ENCODE data around the gene CC2D2B.
"Not testable (repeated sequence)": the region's sequence is repeated elsewhere in the genome, so short reads cannot be mapped to it uniquely, and the experiment has no call there.

The CC2D2B gene

DNA sequence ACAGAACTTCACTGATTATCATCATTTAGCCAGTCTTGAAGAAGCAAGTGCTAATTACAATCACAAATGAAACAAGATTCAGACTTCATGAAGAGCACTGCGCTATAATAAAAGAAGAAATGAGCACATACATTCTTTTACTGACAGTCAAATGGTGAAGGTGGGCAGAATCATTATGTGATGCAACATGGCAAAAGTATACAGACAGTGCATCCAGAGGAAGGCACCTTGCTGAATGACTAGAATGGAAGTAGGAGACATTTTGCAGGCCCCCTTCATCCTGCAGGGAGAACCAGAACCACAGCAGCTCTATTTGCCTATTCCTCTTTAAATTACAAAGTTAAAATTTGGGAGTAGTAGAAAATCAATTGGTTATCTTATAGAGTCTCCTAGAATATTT, 31.0 kb upstream of the CC2D2B start:
- no peak overlapping the region for H3K4me3 Mint-ChIP-seq
- H3K27ac Mint-ChIP-seq: no peak overlapping the region
- peaks cover 88% of the 10 kb centered on the region for H3K36me3 Mint-ChIP-seq (ENCODE audit: low read depth)
- peaks cover 19% of the 10 kb centered on the region for H3K9me3 Mint-ChIP-seq
- TF ChIP-seq, protein P1, sequence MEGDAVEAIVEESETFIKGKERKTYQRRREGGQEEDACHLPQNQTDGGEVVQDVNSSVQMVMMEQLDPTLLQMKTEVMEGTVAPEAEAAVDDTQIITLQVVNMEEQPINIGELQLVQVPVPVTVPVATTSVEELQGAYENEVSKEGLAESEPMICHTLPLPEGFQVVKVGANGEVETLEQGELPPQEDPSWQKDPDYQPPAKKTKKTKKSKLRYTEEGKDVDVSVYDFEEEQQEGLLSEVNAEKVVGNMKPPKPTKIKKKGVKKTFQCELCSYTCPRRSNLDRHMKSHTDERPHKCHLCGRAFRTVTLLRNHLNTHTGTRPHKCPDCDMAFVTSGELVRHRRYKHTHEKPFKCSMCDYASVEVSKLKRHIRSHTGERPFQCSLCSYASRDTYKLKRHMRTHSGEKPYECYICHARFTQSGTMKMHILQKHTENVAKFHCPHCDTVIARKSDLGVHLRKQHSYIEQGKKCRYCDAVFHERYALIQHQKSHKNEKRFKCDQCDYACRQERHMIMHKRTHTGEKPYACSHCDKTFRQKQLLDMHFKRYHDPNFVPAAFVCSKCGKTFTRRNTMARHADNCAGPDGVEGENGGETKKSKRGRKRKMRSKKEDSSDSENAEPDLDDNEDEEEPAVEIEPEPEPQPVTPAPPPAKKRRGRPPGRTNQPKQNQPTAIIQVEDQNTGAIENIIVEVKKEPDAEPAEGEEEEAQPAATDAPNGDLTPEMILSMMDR (IDR thresholded peaks at IDR 0.05): no peak
- H3K4me1 Mint-ChIP-seq: no peaks in the 10 kb centered on the region
- DNase-seq: no peak
- no peaks in the 10 kb centered on the region for H3K27me3 Mint-ChIP-seq (ENCODE audit: low read depth, poor library complexity)

DNA sequence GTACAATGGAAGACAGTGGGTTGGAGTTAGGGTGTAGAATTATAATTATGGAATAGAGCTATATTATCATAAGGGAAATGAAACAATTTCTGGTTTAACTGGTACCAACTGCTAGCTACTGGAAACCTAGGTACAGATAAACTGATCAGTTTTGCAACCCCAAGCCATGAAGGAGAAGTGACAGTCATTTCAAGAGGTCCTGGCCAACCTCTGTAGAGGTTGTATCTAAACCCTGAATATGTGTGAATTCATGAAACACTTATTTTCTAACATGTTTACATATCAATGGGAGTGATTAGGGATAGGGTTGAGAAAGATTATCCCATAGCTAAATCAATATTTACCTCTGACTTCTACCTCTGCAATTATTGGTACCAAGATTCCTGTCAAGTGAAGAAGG, 29.9 kb upstream of the CC2D2B start:
- Mint-ChIP-seq H3K4me3 (no peak overlapping the region), H3K27me3 (ENCODE audit: low read depth, poor library complexity) (no peaks in the 10 kb centered on the region), H3K9me3 (peaks cover 24% of the 10 kb centered on the region), H3K27ac (no peak overlapping the region), H3K4me1 (no peaks in the 10 kb centered on the region), H3K36me3 (ENCODE audit: low read depth) (peaks cover 84% of the 10 kb centered on the region)
- DNase-seq: no peak
- TF ChIP-seq, protein P1 (IDR thresholded peaks at IDR 0.05): no peak

DNA sequence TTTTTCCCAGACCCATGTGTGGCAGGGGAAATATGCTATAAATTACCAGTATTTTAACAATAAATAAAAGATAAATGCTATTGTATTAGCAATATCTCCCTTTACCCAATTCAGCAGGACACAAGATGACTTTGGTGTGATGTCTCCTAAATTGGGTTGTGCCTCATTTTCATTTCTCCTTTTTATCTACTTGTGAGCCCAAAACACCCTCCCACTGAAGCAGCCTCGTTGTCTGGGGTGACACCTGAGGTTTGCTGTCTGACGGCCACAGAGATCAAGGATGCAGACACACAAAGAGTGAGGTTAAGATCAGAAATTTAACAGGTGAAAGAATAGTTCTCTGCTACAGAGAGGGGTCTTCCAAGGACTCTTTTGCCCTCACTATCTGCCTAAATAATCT, 27.1 kb upstream of the CC2D2B start:
- Mint-ChIP-seq H3K4me3 (no peak overlapping the region), H3K27ac (no peak overlapping the region), H3K4me1 (no peaks in the 10 kb centered on the region), H3K36me3 (ENCODE audit: low read depth) (peaks cover 55% of the 10 kb centered on the region), H3K27me3 (ENCODE audit: low read depth, poor library complexity) (no peaks in the 10 kb centered on the region), H3K9me3 (peaks cover 10% of the 10 kb centered on the region)
- no peak for DNase-seq
- TF ChIP-seq, protein P1 (IDR thresholded peaks at IDR 0.05): no peak

DNA sequence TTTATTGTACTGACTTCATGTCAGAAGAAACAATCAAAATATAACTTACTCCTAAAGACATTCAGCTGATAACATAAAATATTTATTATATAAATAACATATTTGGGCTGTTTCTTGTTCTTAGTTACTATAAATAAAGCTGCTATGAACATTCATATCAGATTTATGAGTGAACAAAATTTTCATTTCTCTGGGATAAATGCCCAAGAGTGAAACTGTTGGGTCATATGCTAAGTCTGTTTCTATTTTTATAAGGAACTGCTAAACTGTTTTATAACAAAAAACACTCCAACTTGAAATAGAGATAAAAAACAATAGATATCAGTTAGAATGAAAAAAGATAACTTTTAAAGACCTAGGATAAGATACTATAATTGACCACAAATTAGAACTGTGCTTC, 26.5 kb upstream of the CC2D2B start:
- Mint-ChIP-seq H3K27me3 (ENCODE audit: low read depth, poor library complexity) (no peaks in the 10 kb centered on the region), H3K9me3 (peaks cover 7% of the 10 kb centered on the region), H3K4me1 (no peaks in the 10 kb centered on the region), H3K27ac (no peak overlapping the region), H3K36me3 (ENCODE audit: low read depth) (peaks cover 51% of the 10 kb centered on the region), H3K4me3 (no peak overlapping the region)
- DNase-seq: no peak
- TF ChIP-seq, protein P1 (IDR thresholded peaks at IDR 0.05): no peak

DNA sequence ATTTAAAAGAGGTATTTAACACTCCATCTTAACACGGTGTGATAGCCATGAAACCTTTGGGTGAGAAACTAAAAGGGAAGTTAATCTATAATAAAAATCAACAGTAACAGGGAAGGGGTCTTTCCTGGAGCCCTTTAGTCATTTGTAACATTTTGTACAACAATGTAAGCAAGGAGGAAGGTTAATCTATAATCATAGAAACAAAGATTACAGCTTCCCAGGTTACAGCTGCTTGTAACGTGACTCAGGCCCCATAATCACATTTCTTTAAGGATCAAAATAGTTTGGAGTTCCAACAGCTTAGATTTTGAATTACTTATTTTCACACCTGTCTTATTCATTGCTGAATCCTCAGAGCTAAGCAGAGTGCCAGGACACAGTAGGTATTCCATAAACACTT, 17.9 kb upstream of the CC2D2B start:
- Mint-ChIP-seq H3K36me3 (ENCODE audit: low read depth) (peaks cover 63% of the 10 kb centered on the region), H3K27me3 (ENCODE audit: low read depth, poor library complexity) (no peaks in the 10 kb centered on the region), H3K27ac (no peak overlapping the region), H3K4me1 (no peaks in the 10 kb centered on the region), H3K9me3 (no peaks in the 10 kb centered on the region), H3K4me3 (no peak overlapping the region)
- TF ChIP-seq, protein P1 (IDR thresholded peaks at IDR 0.05): no peak
- no peak for DNase-seq

DNA sequence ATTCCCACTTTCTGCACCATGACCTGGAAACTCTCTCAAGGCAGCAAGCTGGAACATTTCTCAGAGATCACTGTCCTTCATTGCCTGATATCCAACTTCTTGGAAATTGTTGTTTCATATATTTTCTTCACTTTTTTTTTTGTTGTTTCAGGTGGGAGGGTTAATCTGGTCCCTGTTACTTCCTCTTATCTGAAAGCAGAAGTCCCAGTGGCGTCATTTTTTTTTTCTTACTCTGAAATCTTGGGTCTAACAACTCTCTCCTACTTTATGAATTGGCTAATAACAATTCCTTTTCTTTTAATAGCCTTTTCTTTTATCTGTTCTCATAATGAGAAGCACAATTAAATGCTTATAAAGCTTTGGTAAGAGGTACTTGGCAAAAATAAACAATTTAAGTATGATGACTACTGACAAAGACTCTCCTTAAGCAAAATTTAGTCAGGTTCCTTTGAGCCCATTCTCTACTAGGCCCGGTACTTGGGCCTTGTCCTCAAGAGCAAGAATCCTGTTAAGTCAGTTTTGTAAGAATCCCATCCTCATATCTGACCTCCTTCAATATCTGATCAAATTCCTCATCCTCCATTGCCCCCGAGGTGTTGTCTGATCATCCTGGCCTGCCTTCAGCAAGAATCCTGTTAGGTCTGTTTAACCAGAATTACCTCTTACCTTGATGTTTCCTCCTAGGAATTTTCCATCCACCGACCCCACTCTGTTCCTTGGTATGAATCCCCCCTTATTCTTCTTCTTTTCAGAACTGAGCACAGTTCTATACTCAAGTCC, 11.5 kb upstream of the CC2D2B start:
- no peak overlapping the region for H3K4me3 Mint-ChIP-seq
- H3K4me1 Mint-ChIP-seq: no peaks in the 10 kb centered on the region
- H3K27me3 Mint-ChIP-seq (ENCODE audit: low read depth, poor library complexity): no peaks in the 10 kb centered on the region
- peaks cover 91% of the 10 kb centered on the region for H3K36me3 Mint-ChIP-seq (ENCODE audit: low read depth)
- DNase-seq: no peak
- no peaks in the 10 kb centered on the region for H3K9me3 Mint-ChIP-seq
- TF ChIP-seq, protein P1 (IDR thresholded peaks at IDR 0.05): no peak
- H3K27ac Mint-ChIP-seq: no peak overlapping the region

DNA sequence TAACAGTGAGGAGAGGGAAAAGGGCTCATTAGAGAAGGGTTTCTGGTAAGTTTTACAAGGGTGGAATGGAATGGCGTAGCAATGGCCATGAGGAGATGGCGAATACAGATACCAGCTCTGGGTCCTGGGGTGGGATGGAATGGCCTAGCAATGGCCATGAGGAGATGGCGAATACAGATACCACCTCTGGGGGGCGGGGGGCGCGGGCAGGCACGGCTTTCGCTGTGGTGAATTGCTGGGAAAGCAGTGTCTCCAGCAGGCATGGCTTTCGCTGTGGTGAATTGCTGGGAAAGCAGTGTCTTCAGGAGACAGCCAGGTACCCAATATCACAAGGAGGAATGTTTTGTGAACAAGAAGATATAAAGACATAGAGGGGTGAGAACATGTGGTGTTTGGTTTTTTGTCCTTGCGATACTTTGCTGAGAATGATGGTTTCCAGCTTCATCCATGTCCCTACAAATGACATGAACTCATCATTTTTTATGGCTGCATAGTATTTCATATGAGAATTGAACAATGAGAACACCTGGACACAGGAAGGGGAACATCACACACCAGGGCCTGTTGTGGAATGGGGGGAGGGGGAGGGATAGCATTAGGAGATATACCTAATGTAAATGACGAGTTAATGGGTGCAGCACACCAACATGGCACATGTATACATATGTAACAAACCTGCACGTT, 1.7 kb upstream of the CC2D2B start:
- H3K4me3 Mint-ChIP-seq: peak overlapping the region; percentile 66
- not testable (repeated sequence) for H3K27me3 Mint-ChIP-seq (ENCODE audit: low read depth, poor library complexity); H3K36me3 Mint-ChIP-seq (ENCODE audit: low read depth); H3K9me3 Mint-ChIP-seq; H3K27ac Mint-ChIP-seq; DNase-seq
- H3K4me1 Mint-ChIP-seq: peaks cover 16% of the 10 kb centered on the region
